ENCODE data around the gene PRKAA2.

- TF ChIP-seq CTCF (IDR thresholded peaks at IDR 0.05) (no peak), POLR2A (IDR thresholded peaks at IDR 0.05) (no peak)
Measured at GRCh38 chr1:56671085-56671484, 26.0 kb downstream of the PRKAA2 start.
